NCI-H1105 (cell line): ENCODE measurements around the gene ZDHHC11B.
"Not testable (repeated sequence)": the region's sequence is repeated elsewhere in the genome, so short reads cannot be mapped to it uniquely, and the experiment has no call there.

ENCODE experiments used
- DNase-seq: peaks from one replicate; lab custom pipeline; 2025; lab: John Stamatoyannopoulos, UW

The ZDHHC11B gene

GRCh38 chr5:714215-715118, 70.1 kb downstream of the ZDHHC11B start:
- not testable (repeated sequence) for DNase-seq

DNA sequence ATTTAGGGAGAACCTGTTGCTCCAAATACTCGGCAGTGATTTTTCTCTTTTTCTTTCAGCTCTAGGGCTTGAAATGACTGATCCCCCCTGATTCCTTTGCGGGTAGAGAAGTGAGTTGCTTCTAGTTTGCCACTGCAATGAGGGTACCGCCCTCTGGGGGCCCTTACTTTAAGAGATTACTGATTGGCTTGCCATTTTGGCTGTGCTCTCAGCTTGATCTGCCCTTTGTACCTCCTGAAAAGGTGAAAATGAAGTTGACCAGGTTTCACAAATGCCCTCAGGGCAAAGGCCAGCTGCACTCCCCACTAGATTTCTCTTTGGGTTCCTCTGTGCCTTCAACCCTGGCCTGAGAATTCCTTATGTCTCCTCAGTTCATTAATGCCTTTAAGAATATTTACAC, 70.8 kb downstream of the ZDHHC11B start:
- not testable (repeated sequence) for DNase-seq

- DNase-seq = not testable (repeated sequence)
Observed at GRCh38 chr5:708848-709517, 75.5 kb downstream of the ZDHHC11B start.

DNA sequence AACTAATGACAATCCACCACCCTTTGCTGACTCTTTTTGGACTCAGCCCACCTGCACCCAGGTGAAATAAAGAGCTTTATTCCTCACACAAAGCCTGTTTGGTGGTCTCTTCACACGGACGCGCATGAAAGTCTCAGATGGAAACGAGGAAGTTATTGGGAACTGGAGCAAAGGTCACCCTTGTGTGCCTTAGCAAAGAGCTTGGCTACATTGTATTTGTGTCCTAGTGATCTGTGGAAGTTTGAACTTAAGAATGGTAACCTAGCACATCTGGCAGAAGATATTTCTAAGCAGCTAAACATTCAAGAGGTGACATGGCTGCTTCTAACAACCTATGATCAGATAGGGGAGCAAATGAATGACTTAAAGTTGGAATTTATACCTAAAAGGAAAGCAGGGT, 76.2 kb downstream of the ZDHHC11B start:
- not testable (repeated sequence) for DNase-seq

- not testable (repeated sequence) for DNase-seq
Observed at GRCh38 chr5:706127-706526, 78.4 kb downstream of the ZDHHC11B start.

GRCh38 chr5:696753-697702, 87.5 kb downstream of the ZDHHC11B start:
- not testable (repeated sequence) for DNase-seq

- DNase-seq = not testable (repeated sequence)
Observed at GRCh38 chr5:696191-696590, 88.3 kb downstream of the ZDHHC11B start.

DNA sequence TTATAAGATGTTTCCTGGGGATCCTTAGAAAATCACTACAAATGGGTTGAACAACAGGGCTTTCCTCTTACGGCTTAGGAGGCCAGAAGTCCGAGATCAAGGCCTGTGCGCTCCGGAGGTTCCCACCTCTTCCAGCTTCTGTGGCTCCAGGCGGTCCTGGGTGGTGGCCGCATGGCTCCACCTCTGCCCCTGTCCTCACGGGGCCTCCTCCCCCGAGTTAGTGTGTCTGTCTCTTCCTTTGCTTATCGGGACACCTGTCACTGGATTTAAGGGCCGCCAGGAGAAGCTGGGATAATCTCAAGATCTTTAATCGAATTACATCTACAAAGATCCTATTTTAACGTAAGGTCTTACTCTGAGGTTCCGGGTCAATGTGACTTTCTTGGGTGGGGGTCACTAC, 89.1 kb downstream of the ZDHHC11B start:
- DNase-seq = not testable (repeated sequence)

GRCh38 chr5:694042-694431, 90.5 kb downstream of the ZDHHC11B start:
- not testable (repeated sequence) for DNase-seq

DNA sequence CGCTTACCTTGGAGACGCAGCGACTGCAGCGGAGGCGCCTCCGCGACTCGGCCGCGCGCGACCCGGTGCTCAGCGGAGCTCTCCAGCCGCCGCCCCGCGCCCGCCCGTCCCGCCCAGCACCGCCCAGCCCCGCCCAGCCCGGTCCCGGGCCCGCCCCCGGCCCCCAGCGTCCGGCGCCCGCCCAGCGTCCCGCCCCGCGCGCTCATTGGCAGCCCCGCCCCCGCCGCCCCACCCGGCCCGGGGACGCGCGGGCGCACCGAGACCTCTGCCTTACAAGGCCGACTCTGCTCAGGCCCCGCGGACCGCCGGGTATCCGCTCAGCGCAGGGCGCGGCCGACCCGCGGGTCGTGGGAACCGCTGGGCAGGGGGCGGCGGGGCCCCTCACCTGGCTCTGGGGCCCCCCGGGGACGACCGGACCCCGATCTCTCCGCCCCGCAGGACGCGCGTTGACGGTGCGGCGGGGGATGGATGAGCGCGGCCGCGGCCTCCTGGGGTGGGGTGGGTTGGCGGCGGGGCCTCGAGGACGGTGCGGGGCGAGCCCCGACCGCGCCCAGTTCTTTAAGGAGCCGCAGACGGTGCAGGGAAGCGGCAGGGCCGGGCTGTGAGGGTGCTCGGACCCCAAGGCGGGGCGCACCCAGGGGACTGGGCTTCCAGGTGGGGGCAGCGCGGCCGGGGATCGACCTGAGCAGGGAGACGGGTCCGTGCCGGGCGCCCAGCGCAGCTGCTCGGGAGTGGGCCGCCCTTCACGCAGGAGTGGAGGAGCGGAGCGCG, 91.1 kb downstream of the ZDHHC11B start, which contains the start of gene TPPP:
TSS of gene TPPP (minus strand) at position 82 of the 771 bp plus-strand sequence. CDS start 15,292 bp downstream, outside the sequence.
- DNase-seq = peak; percentile 64

- DNase-seq = not testable (repeated sequence)
Observed at GRCh38 chr5:692529-693041, 91.9 kb downstream of the ZDHHC11B start.

DNA sequence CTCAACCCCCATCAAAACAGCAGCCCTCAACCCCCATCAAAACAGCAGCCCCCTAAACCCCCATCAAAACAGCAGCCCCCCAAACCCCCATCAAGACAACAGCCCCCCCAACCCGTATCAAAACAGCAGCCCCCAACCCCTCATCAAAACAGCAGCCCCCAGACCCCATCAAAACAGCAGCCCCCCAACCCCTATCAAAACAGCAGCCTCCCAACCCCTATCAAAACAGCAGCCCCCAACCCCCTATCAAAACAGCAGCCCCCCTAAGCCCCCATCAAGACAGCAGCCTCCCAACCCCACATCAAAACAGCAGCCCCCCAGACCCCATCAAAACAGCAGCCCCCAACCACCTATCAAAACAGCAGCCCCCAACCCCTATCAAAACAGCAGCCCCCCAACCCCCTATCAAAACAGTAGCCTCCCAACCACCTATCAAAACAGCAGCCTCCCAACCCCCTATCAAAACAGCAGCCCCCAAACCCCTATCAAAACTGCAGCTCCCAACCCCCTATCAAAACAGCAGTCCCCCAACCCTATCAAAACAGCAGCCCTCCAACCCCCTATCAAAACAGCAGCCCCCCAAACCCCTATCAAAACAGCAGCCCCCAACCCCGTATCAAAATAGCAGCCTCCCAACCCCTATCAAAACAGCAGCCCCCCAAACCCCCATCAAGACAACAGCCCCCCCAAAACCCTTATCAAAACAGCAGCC, 92.6 kb downstream of the ZDHHC11B start:
- DNase-seq = no peak

- DNase-seq = not testable (repeated sequence)
Observed at GRCh38 chr5:691049-691448, 93.5 kb downstream of the ZDHHC11B start.

DNA sequence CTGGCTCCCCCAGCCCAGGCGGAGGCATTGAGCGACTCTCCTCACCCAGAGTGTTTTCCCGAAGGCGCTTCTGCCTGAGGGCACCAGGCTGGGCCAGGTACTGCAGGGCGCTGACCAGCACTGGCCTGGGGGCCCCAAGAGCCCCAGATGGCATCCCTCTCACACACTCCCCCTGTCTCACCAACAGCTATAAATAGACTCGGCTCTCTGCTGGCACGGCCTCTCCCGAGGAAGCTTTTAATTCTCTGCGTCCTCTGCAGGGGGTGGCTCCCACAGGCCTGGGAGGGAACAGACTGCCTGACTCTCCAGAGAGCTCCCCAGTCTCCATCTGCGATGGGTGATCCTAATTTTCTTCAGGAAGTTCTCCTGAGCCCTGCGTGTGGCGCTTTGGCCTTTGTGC, 94.2 kb downstream of the ZDHHC11B start:
- DNase-seq = not testable (repeated sequence)

DNA sequence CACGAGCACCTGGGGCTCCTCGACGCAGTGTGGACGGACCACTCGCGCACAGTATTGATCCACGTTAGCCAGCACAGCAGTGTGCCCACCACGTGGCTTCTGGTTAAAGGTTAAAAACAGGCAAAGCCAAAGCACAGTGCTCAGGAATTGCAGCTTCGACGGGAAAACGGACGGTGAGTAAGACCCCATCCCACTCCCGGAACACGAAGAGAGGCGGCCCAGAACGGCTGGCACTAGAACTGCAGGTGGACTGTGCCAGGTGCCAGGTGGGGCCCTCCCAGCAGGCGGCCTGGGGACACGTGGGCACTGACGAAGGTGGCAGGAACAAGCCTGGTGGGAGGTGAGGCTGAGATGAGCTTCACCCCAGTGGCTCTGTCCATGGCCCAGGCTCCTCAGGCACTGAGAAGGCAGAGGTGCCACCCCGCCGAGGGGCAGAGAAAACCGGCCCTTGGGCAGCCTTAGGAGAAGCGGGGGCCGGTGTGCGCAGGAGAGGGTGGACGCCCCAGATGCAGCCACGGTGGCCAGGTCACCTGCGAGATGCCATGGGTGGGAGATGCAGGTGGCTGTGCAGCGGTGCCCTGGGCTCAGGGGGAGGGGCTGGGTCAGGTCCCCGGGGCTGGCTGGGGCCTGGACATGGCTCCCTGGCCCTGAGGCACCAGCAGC, 96.0 kb downstream of the ZDHHC11B start:
- DNase-seq = not testable (repeated sequence)

DNA sequence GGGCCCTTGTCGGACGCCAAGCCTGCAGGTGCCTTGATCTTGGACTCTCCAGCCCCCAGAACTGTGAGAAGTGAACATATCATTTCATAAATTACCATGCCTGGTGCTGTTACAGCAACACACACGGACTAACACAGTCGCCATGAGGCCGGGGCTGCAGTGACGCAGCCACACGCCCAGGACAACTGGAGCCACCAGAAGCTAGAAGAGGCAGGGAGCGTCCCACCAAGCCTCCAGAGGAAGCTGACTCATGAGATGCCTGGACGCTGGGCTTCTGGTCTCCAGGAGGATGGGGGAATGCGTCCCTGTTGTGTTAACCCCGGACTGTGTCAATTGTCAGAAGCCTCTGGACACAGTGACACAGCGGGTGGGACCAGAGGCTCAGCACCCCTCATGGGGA, 97.6 kb downstream of the ZDHHC11B start:
- DNase-seq = not testable (repeated sequence)

GRCh38 chr5:686172-686523, 98.4 kb downstream of the ZDHHC11B start:
- not testable (repeated sequence) for DNase-seq

GRCh38 chr5:685262-686171, 99.0 kb downstream of the ZDHHC11B start:
- no peak for DNase-seq
